H4 (cell line): Measurements from ENCODE around the gene UNC50. TPM values are rescaled to one million over a fixed set of nuclear protein-coding genes. Genes with fewer than 3 reads are reported as not detected.

Experiments used
- DNase-seq: peaks from one replicate; pipeline ENCODE4 v3.0.0-alpha.2; 2015; ENCODE audit warnings: low spot score
- total RNA-seq: library from RNA; depleted of rRNA; stranded (reverse); fragments of >200 nt; shearing (Covaris generic); gene quantifications from 2 replicates; pipeline ENCODE4 v1.2.3, GENCODE V29; 2014; rRNA removed

Gene UNC50
- 68.5 and 78.7 TPM in 2 replicates for total RNA-seq

DNA sequence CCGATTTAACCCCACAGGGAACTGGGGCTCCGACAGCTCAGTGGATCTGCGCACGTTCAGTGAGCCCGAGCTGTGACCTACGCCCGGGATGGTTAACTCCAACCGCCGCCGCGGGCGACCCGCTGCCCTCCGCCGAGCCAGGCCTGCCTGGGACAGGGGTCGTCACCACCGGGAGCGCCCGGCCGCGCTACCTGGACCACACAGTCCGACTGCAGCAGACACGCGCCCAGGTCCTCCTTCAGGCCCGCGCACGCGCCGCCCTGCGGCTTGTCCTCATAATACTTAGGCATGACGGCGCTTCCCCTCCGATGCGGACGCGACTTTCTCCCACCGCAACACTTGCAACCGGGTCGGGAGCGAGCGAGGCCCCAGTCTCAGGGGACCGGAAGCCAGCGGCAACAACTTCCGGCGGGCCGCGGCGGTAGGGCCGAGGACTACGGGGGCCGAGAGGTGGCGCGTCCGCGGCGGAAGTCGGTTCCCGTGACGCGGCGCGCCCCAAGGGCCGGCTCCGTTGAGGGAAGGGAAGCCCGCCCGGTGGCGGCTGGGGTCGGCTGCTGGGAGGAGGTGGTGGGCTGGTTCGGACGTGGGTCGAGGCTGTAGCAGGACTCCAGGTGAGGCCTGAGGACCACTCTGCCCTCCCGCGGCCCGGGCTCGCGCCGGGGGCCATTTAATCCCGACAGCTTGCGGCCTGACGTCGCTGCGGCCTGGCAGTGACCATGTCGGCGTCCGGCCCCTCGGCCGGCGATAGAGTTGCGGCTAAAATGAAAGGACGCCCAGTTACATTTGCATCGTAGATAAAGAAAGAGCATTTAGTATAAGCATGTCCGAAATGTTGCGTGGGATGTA lies at the start of gene UNC50, which contains the start of gene COA5:
Gene UNC50, plus strand, starts transcription at position 474 of the 846 bp plus-strand sequence. CDS start 1,171 bp downstream, outside the sequence.
Gene COA5, minus strand, starts transcription at position 397 of the 846 bp plus-strand sequence. Its CDS starts 107 bp downstream, at position 290.
- peak; percentile 82 for DNase-seq

- DNase-seq: no peak
Observed at GRCh38 chr2:98558852-98559530, 49.4 kb upstream of the UNC50 start.

- no peak for DNase-seq
Observed at GRCh38 chr2:98559581-98559980, 48.8 kb upstream of the UNC50 start.

GRCh38 chr2:98560256-98560771 lies 48.1 kb upstream of the UNC50 start:
- DNase-seq: peak; percentile 84

DNA sequence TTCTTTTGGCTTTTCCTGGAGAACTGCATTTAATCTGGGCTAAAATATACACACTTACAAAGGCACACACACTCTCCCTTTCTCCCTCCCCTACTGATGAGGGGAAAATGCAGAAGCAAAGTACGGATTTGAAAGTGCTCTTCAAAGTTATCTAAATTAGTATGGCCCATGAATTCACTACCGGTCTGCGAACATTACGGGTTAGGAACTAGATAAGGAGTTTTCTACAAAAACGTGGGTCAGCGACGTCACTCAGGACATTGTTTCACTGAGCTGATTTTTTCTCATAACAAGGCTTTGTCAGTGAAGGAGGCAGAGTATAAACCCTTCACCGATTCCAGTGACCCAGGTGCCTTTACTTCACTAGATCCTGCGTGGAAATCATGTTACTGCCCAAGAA lies 47.4 kb upstream of the UNC50 start:
- DNase-seq: no peak

DNA sequence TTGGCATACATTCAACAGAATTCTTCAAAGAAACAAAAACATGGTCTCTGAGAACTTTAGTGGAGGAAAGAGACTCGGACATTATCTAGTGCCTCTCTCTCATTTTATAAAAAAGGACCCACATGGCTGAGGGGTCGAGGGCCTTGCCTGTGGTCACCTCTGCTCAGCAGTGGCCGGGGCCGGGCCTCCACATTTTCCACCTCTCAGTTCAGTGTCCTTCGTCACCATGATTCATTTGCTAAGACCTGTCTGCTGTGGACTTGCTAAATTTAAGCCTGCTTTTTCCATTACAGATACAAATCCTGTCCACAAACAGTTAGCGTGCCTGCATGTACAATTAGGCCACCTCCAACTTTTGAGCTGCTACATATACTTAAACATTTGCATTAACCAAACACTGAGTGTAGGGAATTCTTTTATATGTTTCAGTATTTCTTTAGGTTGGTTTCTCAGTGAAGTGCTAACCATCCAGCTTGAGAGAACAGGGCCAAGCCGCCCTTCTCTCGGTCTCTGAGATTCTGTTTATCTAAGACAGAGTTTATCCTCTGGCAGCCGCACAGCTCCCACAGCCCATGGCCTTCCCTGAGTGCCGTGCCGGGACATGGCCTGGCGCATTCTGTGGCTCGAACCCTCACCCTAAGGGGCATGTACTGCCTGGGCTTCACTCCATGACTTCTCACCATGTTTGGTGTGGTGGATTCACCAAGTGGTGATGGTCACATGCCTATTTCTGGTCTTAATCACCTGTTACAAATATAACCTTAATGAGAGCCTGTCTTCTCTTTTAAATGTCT lies 46.3 kb upstream of the UNC50 start:
- DNase-seq: no peak

DNA sequence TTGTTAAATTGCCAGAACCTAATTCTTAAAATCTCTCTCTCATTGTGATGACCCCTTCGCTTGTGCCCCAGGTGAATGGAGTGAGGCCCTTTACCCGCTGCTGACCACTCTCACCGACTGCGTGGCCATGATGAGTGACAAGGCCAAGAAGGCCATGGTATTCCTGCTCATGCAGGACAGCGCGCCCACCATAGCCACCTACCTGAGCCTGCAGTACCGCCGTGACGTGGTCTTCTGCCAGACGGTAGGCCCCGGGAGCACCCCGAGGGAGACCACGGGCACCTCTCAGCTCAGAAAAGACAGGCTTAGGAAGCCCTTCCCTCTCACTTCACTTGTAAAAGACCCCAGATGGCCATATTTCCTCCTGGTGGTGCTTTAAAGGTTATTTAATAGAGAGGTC lies 45.0 kb upstream of the UNC50 start:
- no peak for DNase-seq

GRCh38 chr2:98564541-98565132 lies 43.8 kb upstream of the UNC50 start:
- DNase-seq: no peak

GRCh38 chr2:98565286-98565860 lies 43.0 kb upstream of the UNC50 start:
- DNase-seq: no peak

DNA sequence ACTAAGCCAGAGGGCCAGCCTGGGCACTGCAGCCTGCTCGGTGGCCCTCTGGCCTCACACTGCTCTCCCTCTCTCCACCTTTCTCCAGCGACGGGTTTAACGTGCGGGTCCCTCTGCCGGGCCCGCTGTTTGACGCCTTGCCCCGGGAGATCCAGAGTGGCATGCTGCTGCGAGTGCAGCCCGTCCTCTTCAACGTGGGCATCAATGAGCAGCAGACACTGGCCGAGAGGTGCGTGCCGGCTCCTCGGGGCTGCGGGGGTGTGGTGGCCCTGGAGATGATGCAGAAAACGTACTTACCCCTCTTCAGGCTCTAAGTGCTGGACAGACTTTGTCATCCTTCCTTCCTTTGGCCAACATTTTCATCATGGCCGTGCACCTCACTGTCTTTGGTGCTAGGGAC lies 42.4 kb upstream of the UNC50 start:
- no peak for DNase-seq

GRCh38 chr2:98568161-98568956 lies 40.0 kb upstream of the UNC50 start:
- no peak for DNase-seq

GRCh38 chr2:98569197-98569793 lies 39.1 kb upstream of the UNC50 start:
- DNase-seq: no peak

GRCh38 chr2:98569915-98570314 lies 38.5 kb upstream of the UNC50 start:
- no peak for DNase-seq

GRCh38 chr2:98570356-98570755 lies 38.0 kb upstream of the UNC50 start:
- no peak for DNase-seq

- DNase-seq: no peak
Observed at GRCh38 chr2:98571121-98571701, 37.2 kb upstream of the UNC50 start.

GRCh38 chr2:98571796-98572195 lies 36.6 kb upstream of the UNC50 start:
- no peak for DNase-seq

DNA sequence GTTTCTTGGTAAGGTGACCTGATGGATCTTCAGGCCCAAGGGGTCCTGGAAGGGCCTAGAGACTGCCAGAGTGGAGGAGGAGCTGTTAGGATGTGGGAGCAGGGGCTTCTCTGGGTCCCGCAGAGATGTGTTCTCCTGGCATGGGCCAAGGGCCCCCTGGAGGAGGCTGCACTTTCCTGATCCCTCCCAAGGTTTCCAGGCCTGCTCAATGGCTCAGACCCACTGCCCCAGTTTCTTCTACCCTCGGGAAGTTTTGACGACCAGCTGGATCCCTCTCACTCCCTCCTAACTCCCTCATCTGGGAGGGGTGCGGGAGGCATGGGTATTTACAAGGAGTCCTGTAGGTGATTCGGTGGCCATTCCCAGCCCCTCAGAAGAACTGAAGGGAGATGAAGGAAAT lies 36.2 kb upstream of the UNC50 start:
- DNase-seq: no peak

GRCh38 chr2:98572676-98573075 lies 35.7 kb upstream of the UNC50 start:
- DNase-seq: no peak

- no peak for DNase-seq
Observed at GRCh38 chr2:98573426-98573825, 35.0 kb upstream of the UNC50 start.
